ENCODE data around the gene PIEZO1. TPM values are rescaled to one million over a fixed set of nuclear protein-coding genes. Genes with fewer than 3 reads are reported as not detected.
"Not testable (repeated sequence)": the region's sequence is repeated elsewhere in the genome, so short reads cannot be mapped to it uniquely, and the experiment has no call there.

PIEZO1 gene
- total and polyA plus RNA-seq, 7 experiments from 2014 or later: 3.6 to 237 (median 111) TPM

- intact Hi-C loops (cut with micrococcal nuclease): loop anchor here in 1 of 2 donors (10.0 kb wide), 1 partner anchor 334 kb away; the partner anchor contains the start of gene ZFPM1
- not testable (repeated sequence) for H3K27ac ChIP-seq (ENCODE audit: low read depth, low read length); H3K9me3 ChIP-seq (ENCODE audit: control insufficient read depth in 2 of 3, low read length in 3 of 3); ATAC-seq; H3K9me3 Mint-ChIP-seq; H3K4me3 Mint-ChIP-seq; H3K4me3 ChIP-seq (ENCODE audit: low read length); DNase-seq; H3K36me3 ChIP-seq (ENCODE audit: control insufficient read depth in 2 of 3, insufficient read depth in 3 of 3, low read length in 3 of 3); H3K27me3 ChIP-seq (ENCODE audit: control insufficient read depth in 2 of 2, insufficient read depth in 2 of 2, low read length in 2 of 2); H3K27me3 Mint-ChIP-seq; H3K36me3 Mint-ChIP-seq
- ChIA-PET POLR2A (interaction anchor here (0.6 kb wide), 1 partner anchor 123 kb away, joined by 3 read pairs; no protein-coding TSS in a partner anchor), CTCF (interaction anchor here (2.0 kb wide), 1 partner anchor 69 kb away, joined by 10 read pairs; no protein-coding TSS in a partner anchor)
- H3K4me1 Mint-ChIP-seq: peaks cover 10 to 44% (median 37%) of the 10 kb centered on the region in 7 donors
- peaks cover 26 to 46% of the 10 kb centered on the region in 2 donors for H3K4me1 ChIP-seq (ENCODE audit: control insufficient read depth in 2 of 2, insufficient read depth in 2 of 2, low read length in 2 of 2)
- H3K27ac Mint-ChIP-seq: peak overlapping the region in 1 of 9 donors; percentile 2
Measured at GRCh38 chr16:88788749-88789148, 3.7 kb upstream of the PIEZO1 start.

- intact Hi-C loops (cut with micrococcal nuclease): loop anchor here in 1 of 2 donors (10.0 kb wide), 1 partner anchor 333 kb away; the partner anchor contains the start of gene ZFPM1
- POLR2A ChIA-PET: interaction anchor here (1.2 to 1.7 kb wide), 6 partner anchors 12 to 83 kb away, joined by 3 to 7 read pairs (median 3); partner anchors contain the start of genes GALNS and TRAPPC2L
- H3K27ac Mint-ChIP-seq: peak overlapping the region in 4 of 9 donors; percentile 15 to 59 (median 43)
Measured at GRCh38 chr16:88787579-88788314, 2.7 kb upstream of the PIEZO1 start.

GRCh38 chr16:88784856-88785105 lies 239 bp downstream of the PIEZO1 start:
- Mint-ChIP-seq H3K27me3 (no peaks in the 10 kb centered on the region), H3K27ac (no peak overlapping the region), H3K9me3 (no peaks in the 10 kb centered on the region), H3K4me1 (peaks cover 32 to 45% (median 44%) of the 10 kb centered on the region in 7 donors), H3K36me3 (peaks cover 0 to 3% (median 0%) of the 10 kb centered on the region in 5 donors), H3K4me3 (peak overlapping the region in 2 of 10 donors; percentile 76 to 77)
- Histone ChIP-seq H3K9me3 (ENCODE audit: control insufficient read depth in 2 of 3, low read length in 3 of 3) (no peaks in the 10 kb centered on the region), H3K4me3 (ENCODE audit: low read length) (peak overlapping the region; percentile 54), H3K27ac (ENCODE audit: low read depth, low read length) (peak overlapping the region; percentile 72), H3K27me3 (ENCODE audit: control insufficient read depth in 2 of 2, insufficient read depth in 2 of 2, low read length in 2 of 2) (no peaks in the 10 kb centered on the region), H3K4me1 (ENCODE audit: control insufficient read depth in 2 of 2, insufficient read depth in 2 of 2, low read length in 2 of 2) (peaks cover 48 to 49% of the 10 kb centered on the region in 2 donors), H3K36me3 (ENCODE audit: control insufficient read depth in 2 of 3, insufficient read depth in 3 of 3, low read length in 3 of 3) (no peaks in the 10 kb centered on the region)
- intact Hi-C loops (cut with micrococcal nuclease): loop anchor here (1.0 to 10.0 kb wide), 14 partner anchors 9 to 432 kb away; partner anchors contain the start of genes TRAPPC2L (in 2 of the 2), APRT (in 1 of the 2), CDT1 (in 1 of the 2) and GALNS (in 1 of the 2)
- no peak for DNase-seq
- peak; percentile 7 for ATAC-seq
- ChIA-PET CTCF (interaction anchor here (1.1 to 1.8 kb wide), 3 partner anchors 39 to 47 kb away, joined by 4 to 12 read pairs (median 5); no protein-coding TSS in a partner anchor), POLR2A (interaction anchor here (0.6 to 7.5 kb wide), 5 partner anchors 10 to 81 kb away, joined by 3 to 71 read pairs (median 5); partner anchors contain the start of gene APRT)

More at GRCh38 chr16:88787579-88788314, 2.7 kb upstream of the PIEZO1 start:
- peaks cover 20 to 44% (median 38%) of the 10 kb centered on the region in 7 donors for H3K4me1 Mint-ChIP-seq
- peaks cover 0 to 3% (median 0%) of the 10 kb centered on the region in 5 donors for H3K36me3 Mint-ChIP-seq
- Histone ChIP-seq H3K9me3 (ENCODE audit: control insufficient read depth in 2 of 3, low read length in 3 of 3) (no peaks in the 10 kb centered on the region), H3K27ac (ENCODE audit: low read depth, low read length) (no peak overlapping the region), H3K27me3 (ENCODE audit: control insufficient read depth in 2 of 2, insufficient read depth in 2 of 2, low read length in 2 of 2) (no peaks in the 10 kb centered on the region), H3K4me1 (ENCODE audit: control insufficient read depth in 2 of 2, insufficient read depth in 2 of 2, low read length in 2 of 2) (peaks cover 36 to 46% of the 10 kb centered on the region in 2 donors), H3K4me3 (ENCODE audit: low read length) (no peak overlapping the region), H3K36me3 (ENCODE audit: control insufficient read depth in 2 of 3, insufficient read depth in 3 of 3, low read length in 3 of 3) (no peaks in the 10 kb centered on the region)
- peak overlapping the region in 1 of 10 donors; percentile 7 for H3K4me3 Mint-ChIP-seq
- no peak for ATAC-seq
- CTCF ChIA-PET: interaction anchor here (0.6 to 2.0 kb wide), 7 partner anchors 23 to 379 kb away, joined by 3 to 10 read pairs (median 3); no protein-coding TSS in a partner anchor
- no peak for DNase-seq
- no peaks in the 10 kb centered on the region for H3K27me3 Mint-ChIP-seq
- no peaks in the 10 kb centered on the region for H3K9me3 Mint-ChIP-seq

GRCh38 chr16:88784074-88784855 lies 755 bp downstream of the PIEZO1 start:
- Histone ChIP-seq H3K27me3 (ENCODE audit: control insufficient read depth in 2 of 2, insufficient read depth in 2 of 2, low read length in 2 of 2) (no peaks in the 10 kb centered on the region), H3K9me3 (ENCODE audit: control insufficient read depth in 2 of 3, low read length in 3 of 3) (no peaks in the 10 kb centered on the region), H3K27ac (ENCODE audit: low read depth, low read length) (peak overlapping the region; percentile 72), H3K4me3 (ENCODE audit: low read length) (peak overlapping the region; percentile 54), H3K36me3 (ENCODE audit: control insufficient read depth in 2 of 3, insufficient read depth in 3 of 3, low read length in 3 of 3) (no peaks in the 10 kb centered on the region), H3K4me1 (ENCODE audit: control insufficient read depth in 2 of 2, insufficient read depth in 2 of 2, low read length in 2 of 2) (peaks cover 48 to 51% of the 10 kb centered on the region in 2 donors)
- no peaks in the 10 kb centered on the region for H3K27me3 Mint-ChIP-seq
- ChIA-PET POLR2A (interaction anchor here (0.6 to 7.5 kb wide), 5 partner anchors 17 to 81 kb away, joined by 3 to 71 read pairs (median 3); partner anchors contain the start of gene APRT), CTCF (interaction anchor here (1.1 to 1.8 kb wide), 4 partner anchors 39 to 47 kb away, joined by 4 to 12 read pairs (median 5); no protein-coding TSS in a partner anchor)
- H3K36me3 Mint-ChIP-seq: peaks cover 0 to 3% (median 0%) of the 10 kb centered on the region in 5 donors
- ATAC-seq: peak; percentile 36
- peak in 1 of 9 donors; percentile 67 for DNase-seq
- no peaks in the 10 kb centered on the region for H3K9me3 Mint-ChIP-seq
- H3K4me3 Mint-ChIP-seq: peak overlapping the region; percentile 66 to 87 (median 76)
- peaks cover 29 to 46% (median 40%) of the 10 kb centered on the region in 7 donors for H3K4me1 Mint-ChIP-seq
- peak overlapping the region in 7 of 9 donors; percentile 45 to 92 (median 67) for H3K27ac Mint-ChIP-seq
- intact Hi-C loops (cut with micrococcal nuclease): loop anchor here (2.0 to 10.0 kb wide), 4 partner anchors 27 to 433 kb away; partner anchors contain the start of genes APRT (in 1 of the 2), GALNS (in 1 of the 2), TRAPPC2L (in 1 of the 2) and ZFPM1 (in 1 of the 2)

- H3K4me1 Mint-ChIP-seq: peaks cover 29 to 47% (median 40%) of the 10 kb centered on the region in 7 donors
- POLR2A ChIA-PET: interaction anchor here (1.2 to 7.5 kb wide), 6 partner anchors 18 to 74 kb away, joined by 3 to 71 read pairs (median 22); partner anchors contain the start of genes APRT, GALNS and TRAPPC2L
- peaks cover 0 to 3% (median 0%) of the 10 kb centered on the region in 5 donors for H3K36me3 Mint-ChIP-seq
- intact Hi-C loops (cut with micrococcal nuclease): loop anchor here (2.0 to 10.0 kb wide), 4 partner anchors 27 to 433 kb away; partner anchors contain the start of genes APRT (in 1 of the 2), GALNS (in 1 of the 2), TRAPPC2L (in 1 of the 2) and ZFPM1 (in 1 of the 2)
- peak overlapping the region; percentile 80 to 95 (median 89) for H3K27ac Mint-ChIP-seq
- ATAC-seq (no peak), DNase-seq (no peak)
- H3K9me3 Mint-ChIP-seq: no peaks in the 10 kb centered on the region
- Histone ChIP-seq H3K9me3 (ENCODE audit: control insufficient read depth in 2 of 3, low read length in 3 of 3) (no peaks in the 10 kb centered on the region), H3K4me3 (ENCODE audit: low read length) (peak overlapping the region; percentile 54), H3K27ac (ENCODE audit: low read depth, low read length) (peak overlapping the region; percentile 72), H3K36me3 (ENCODE audit: control insufficient read depth in 2 of 3, insufficient read depth in 3 of 3, low read length in 3 of 3) (no peaks in the 10 kb centered on the region), H3K27me3 (ENCODE audit: control insufficient read depth in 2 of 2, insufficient read depth in 2 of 2, low read length in 2 of 2) (no peaks in the 10 kb centered on the region), H3K4me1 (ENCODE audit: control insufficient read depth in 2 of 2, insufficient read depth in 2 of 2, low read length in 2 of 2) (peaks cover 48 to 51% of the 10 kb centered on the region in 2 donors)
- peak overlapping the region; percentile 66 to 87 (median 76) for H3K4me3 Mint-ChIP-seq
- H3K27me3 Mint-ChIP-seq: no peaks in the 10 kb centered on the region
- CTCF ChIA-PET: interaction anchor here (0.6 to 1.9 kb wide), 6 partner anchors 10 to 442 kb away, joined by 3 to 12 read pairs (median 5); no protein-coding TSS in a partner anchor
Measured at GRCh38 chr16:88783391-88784073, 1.5 kb downstream of the PIEZO1 start.
